ENCODE measurements around the gene RPL36.

- TF ChIP-seq CTCF (IDR thresholded peaks at IDR 0.05) = no peak
- TF ChIP-seq POLR2A (IDR thresholded peaks at IDR 0.05) = no peak
- no peak for TF ChIP-seq POLR2AphosphoS5 (IDR thresholded peaks at IDR 0.05)
These were observed 13.4 kb upstream of the RPL36 start for GRCh38 chr19:5676772-5677105.
